NCI-H1436 treated with DMSO at 0.1 percent for 48 hours (cell line): ENCODE results near the gene KRTAP22-2.

Experiments
- DNase-seq: peaks from one replicate; lab custom pipeline; 2025; lab: John Stamatoyannopoulos, UW

KRTAP22-2 gene

DNA sequence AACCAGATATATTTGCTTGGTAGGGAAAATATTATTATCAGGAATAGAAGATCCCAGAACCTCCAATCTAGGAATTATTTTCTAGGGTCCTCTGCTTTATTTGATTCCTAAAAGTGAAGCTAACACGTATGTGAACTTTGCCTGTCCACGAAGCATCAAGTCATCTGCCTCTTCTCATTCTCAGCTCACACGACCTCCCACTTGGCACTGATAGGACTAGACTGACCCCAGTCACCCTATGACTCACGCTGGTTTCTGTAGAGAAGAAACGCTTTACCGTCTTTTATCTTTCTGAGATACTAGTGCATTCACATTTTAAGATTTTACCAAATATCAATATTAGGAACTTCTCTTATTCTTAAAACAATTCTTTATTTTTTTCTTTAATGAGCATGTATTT lies 27.1 kb downstream of the KRTAP22-2 start:
- no peak for DNase-seq

DNA sequence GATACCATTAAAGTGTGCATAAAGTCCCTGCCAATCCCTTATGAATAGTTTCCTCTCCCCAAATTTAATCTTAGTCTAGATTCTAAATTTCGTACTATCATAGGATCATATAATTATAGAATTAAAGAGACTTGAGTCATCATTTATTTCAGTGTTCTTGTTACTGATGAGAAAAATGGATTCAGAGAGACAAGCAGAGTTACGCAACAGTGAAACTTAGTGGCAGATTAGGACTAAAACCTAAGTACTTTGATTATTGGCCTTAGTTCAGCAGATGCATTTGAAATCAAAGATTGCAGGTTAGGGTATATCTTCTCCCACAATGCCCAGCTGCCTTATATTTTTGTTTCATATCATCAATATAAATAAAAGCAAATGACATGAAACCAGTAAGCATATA lies 28.2 kb downstream of the KRTAP22-2 start:
- DNase-seq: no peak

DNA sequence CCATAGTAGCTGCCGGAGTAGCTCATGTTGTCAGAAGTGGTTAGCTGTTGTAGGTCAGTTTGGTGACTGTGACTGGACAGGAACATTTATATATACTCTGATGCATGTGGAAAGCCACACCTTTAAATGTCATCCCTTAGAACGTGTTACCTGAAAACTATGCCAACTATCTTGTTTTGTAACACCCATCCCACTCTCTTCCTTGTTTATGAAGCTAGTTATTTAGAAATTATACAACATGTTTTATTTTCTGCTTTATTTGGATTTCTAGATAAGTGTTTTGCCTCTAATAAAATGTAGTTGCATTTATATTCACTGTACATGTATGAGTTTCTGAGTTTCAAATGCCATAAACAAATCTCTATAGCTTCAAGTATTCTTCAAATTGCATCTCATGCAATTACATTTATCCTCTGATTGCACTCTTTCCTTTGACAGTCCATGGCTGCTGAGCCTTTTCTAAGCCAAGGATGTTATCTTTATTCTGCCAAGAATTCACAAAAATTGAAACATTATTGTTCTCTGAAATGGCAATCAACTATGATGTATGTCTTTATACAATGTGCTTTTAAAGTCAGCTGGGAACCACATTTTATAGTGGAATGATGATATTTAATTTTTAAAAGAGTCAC lies 28.8 kb downstream of the KRTAP22-2 start, which contains the start of gene KRTAP19-7:
Gene KRTAP19-7, minus strand, starts transcription at position 51 of the 632 bp plus-strand sequence. Its CDS starts 25 bp downstream, at position 26.
- no peak for DNase-seq

DNA sequence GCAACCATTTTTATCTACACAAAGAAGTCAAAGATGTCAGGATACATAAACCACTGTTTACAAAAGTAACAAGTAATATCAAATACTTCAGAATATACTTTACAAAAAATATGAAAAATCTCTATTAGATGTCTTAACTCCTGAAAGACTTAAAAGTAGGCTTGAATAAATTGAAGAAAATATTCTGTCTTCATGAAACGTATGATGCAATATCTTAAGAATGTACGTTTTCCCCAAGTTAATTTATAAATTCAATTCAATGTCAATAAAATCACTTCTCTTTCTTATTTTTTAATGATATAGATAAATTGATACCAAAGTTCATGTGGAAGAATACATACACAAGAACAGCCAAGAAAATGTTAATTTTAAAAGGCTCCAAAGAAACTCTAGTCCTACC lies 35.1 kb downstream of the KRTAP22-2 start:
- no peak for DNase-seq

DNA sequence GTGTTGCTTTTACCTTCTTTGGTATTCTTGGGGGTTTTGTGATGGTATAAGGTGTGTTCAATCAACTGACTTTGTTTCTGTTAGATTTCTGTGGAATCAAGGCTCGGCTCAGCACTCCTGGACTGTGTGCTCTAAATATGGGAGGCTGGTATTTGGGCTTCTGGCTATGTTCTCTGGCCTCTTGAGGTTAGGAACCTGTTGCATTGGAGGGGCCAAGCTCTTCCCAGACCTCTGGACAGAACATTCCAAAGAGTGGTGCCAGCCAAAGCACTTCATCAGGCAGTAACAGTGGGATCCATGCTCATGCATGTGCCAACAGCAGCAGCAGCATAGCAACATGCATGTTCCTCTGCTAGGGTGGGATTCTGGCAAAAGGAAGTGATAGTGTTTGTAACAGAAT lies 37.4 kb downstream of the KRTAP22-2 start:
- DNase-seq: no peak

DNA sequence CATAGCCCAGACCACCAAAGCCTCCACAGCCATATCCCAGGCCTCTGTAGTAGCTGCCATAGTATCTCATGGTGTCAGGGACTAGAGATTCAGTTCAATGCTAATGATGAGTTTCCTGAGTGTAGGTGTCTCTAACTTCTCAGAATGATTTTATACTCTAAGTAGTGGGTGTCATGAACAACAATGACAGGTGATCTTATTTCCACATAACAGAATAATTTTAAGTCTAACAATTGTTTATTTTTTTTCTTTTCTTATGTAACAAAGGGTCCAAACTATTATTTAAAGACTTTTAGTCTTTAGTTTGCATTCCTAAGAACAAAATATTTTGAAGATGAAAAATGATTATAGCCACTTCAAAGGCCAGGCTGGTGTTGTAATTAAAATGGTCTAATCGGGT lies 48.4 kb downstream of the KRTAP22-2 start, which contains the start of gene KRTAP19-6:
Gene KRTAP19-6, minus strand, starts transcription at position 101 of the 400 bp plus-strand sequence. Its CDS starts 31 bp downstream, at position 70.
- no peak for DNase-seq
